K562 (cell line): ENCODE results near the gene PPP1R14C. TPM values are rescaled to one million over a fixed set of nuclear protein-coding genes. Genes with fewer than 3 reads are reported as not detected.

ENCODE experiments used
- ARID1B ChIP-seq: fragments of 450-650 bp; IDR thresholded peaks from 2 replicates; pipeline ENCODE4 v1.6.1; 2016; ENCODE audit warnings: antibody characterized with exemption, mild to moderate bottlenecking, inconsistent platforms
- BDP1 ChIP-seq: IDR thresholded peaks from 3 replicates; pipeline ENCODE4 v1.6.1; 2011; ENCODE audit not compliant: insufficient read length, insufficient read depth
- BMI1 ChIP-seq: fragments of 150-350 bp; IDR thresholded peaks from 2 replicates; pipeline ENCODE4 v1.6.1; 2014; ENCODE audit warnings: low read length
- CC2D1A ChIP-seq: fragments of 450-650 bp; IDR thresholded peaks from 2 replicates; pipeline ENCODE4 v1.6.1; 2017; ENCODE audit warnings: mild to moderate bottlenecking
- GTF2F1 ChIP-seq: IDR thresholded peaks from 2 replicates; pipeline ENCODE4 v1.6.1; 2011; ENCODE audit warnings: low read depth, low read length, improper control_type of control experiment
- HNRNPK ChIP-seq: fragments of 200-400 bp; formaldehyde crosslinking; IDR thresholded peaks from one replicate; pipeline ENCODE4 v1.6.1; 2018; ENCODE audit warnings: mild to moderate bottlenecking, low read depth, low read length; ENCODE audit not compliant: poor library complexity, severe bottlenecking
- HNRNPLL ChIP-seq: fragments of 200-400 bp; formaldehyde crosslinking; IDR thresholded peaks from 2 replicates; pipeline ENCODE4 v1.6.1; 2017; ENCODE audit warnings: low read length, low read depth, mild to moderate bottlenecking; ENCODE audit not compliant: poor library complexity, severe bottlenecking
- KLF16 ChIP-seq: IDR thresholded peaks from 2 replicates; pipeline ENCODE4 v1.6.1; 2016; ENCODE audit warnings: antibody characterized with exemption
- MAFF ChIP-seq: IDR thresholded peaks from 2 replicates; pipeline ENCODE4 v1.6.1; 2012; ENCODE audit warnings: low read length, improper control_type of control experiment
- MAX ChIP-seq: sonication (generic); formaldehyde crosslinking; IDR thresholded peaks from 2 replicates; pipeline ENCODE4 v1.9.0; 2022; ENCODE audit warnings: mild to moderate bottlenecking, missing genetic modification reagents
- MCM5 ChIP-seq: fragments of 450-650 bp; IDR thresholded peaks from 2 replicates; pipeline ENCODE4 v1.6.1; 2016; ENCODE audit warnings: low read depth
- NR2F6 ChIP-seq: fragments of 450-650 bp; formaldehyde crosslinking; IDR thresholded peaks from 2 replicates; pipeline ENCODE4 v1.4.0; 2020; ENCODE audit warnings: mild to moderate bottlenecking
- NUFIP1 ChIP-seq: fragments of 450-650 bp; IDR thresholded peaks from 2 replicates; pipeline ENCODE4 v1.6.1; 2018; ENCODE audit not compliant: partially characterized antibody
- PTTG1 ChIP-seq: fragments of 450-650 bp; IDR thresholded peaks from 2 replicates; pipeline ENCODE4 v1.6.1; 2016; ENCODE audit warnings: low read depth, mild to moderate bottlenecking, missing genetic modification characterization, missing compliant biosample characterization
- SMARCC2 ChIP-seq: fragments of 450-650 bp; IDR thresholded peaks from 2 replicates; pipeline ENCODE4 v1.6.1; 2017; ENCODE audit warnings: antibody characterized with exemption, moderate library complexity, mild to moderate bottlenecking, low read depth
- SRSF1 ChIP-seq: fragments of 200-400 bp; formaldehyde crosslinking; IDR thresholded peaks from 2 replicates; pipeline ENCODE4 v1.6.1; 2017; ENCODE audit warnings: mild to moderate bottlenecking, low read depth, low read length, moderate library complexity
- TAL1 ChIP-seq: fragments of 450-650 bp; IDR thresholded peaks from 2 replicates; pipeline ENCODE4 v1.6.1; 2016; ENCODE audit warnings: mild to moderate bottlenecking
- TFAM ChIP-seq: fragments of 250-450 bp; sonication (Bioruptor Pico); conservative IDR thresholded peaks from 2 replicates; pipeline ENCODE4 v1.5.0; 2021; ENCODE audit warnings: mild to moderate bottlenecking, moderate library complexity
- VEZF1 ChIP-seq: fragments of 200-800 bp; sonication (Bioruptor generic); IDR thresholded peaks from 2 replicates; pipeline ENCODE4 v1.6.1; 2017; ENCODE audit warnings: missing genetic modification characterization, missing compliant biosample characterization
- ZNF354B ChIP-seq: fragments of 250-450 bp; sonication (Bioruptor Pico); IDR thresholded peaks from 2 replicates; pipeline ENCODE4 v1.4.0; 2020
- ZNF778 ChIP-seq: fragments of 450-650 bp; formaldehyde crosslinking; IDR thresholded peaks from 2 replicates; pipeline ENCODE4 v1.4.0; 2020; ENCODE audit warnings: mild to moderate bottlenecking, moderate library complexity
- polyA plus RNA-seq, 8 experiments: library from polyadenylated mRNA; depleted of rRNA in 4 of 8; stranded (reverse) in 5 of 8; unstranded in 3 of 8; fragments of >200 nt; fragmentation: Nextera tagmentation in 2 of 8; fragmentation: Illumina TruSeq in 1 of 8; extraction: Ambion mirVana in 2 of 8; extraction: Trizol in 1 of 8; gene quantifications; 2 replicates each; pipeline versions ENCODE4 v1.2.1 to v1.2.3, GENCODE V29; 2011 to 2014; ENCODE audit warnings: inconsistent platforms in 1 of 8, missing spikeins in 1 of 8
- total RNA-seq, 7 experiments: library from RNA; depleted of rRNA in 6 of 7; stranded (reverse); fragments of >200 nt in 6 of 7; fragmentation: Illumina TruSeq in 2 of 7; extraction: Trizol in 2 of 7; gene quantifications; 2 replicates each; pipeline versions ENCODE4 v1.2.1 to v1.2.3, GENCODE V29; 2011 to 2021; ENCODE audit warnings: low replicate concordance in 1 of 7
- TF ChIP-seq, protein P1 (sequence below), 2 experiments: fragments of 450-650 bp in 1 of 2; sonication (generic) in 1 of 2; formaldehyde crosslinking in 1 of 2; IDR thresholded peaks in 1 of 2; conservative IDR thresholded peaks in 1 of 2; 2 replicates each; pipeline versions ENCODE4 v1.6.1 to v1.8.1; 2016 to 2023; ENCODE audit warnings: mild to moderate bottlenecking in 2 of 2, moderate library complexity in 2 of 2, inconsistent platforms in 1 of 2, missing genetic modification reagents in 1 of 2
- TF ChIP-seq, protein P2 (sequence below): fragments of 450-650 bp; IDR thresholded peaks from 2 replicates; pipeline ENCODE4 v1.6.1; 2017; ENCODE audit warnings: mild to moderate bottlenecking, moderate library complexity
- TF ChIP-seq, protein P3 (sequence below), 2 experiments: fragments of 450-650 bp; conservative IDR thresholded peaks; 2 replicates each; pipeline ENCODE4 v1.6.1; 2017; ENCODE audit warnings: mild to moderate bottlenecking in 2 of 2, moderate library complexity in 2 of 2

PPP1R14C gene
- total and polyA plus RNA-seq, 9 of the 15 experiments (the other 6 are each of a cell fraction or from before 2014, with no cell fraction given) = 4.5 to 16.6 (median 11.9) TPM

DNA sequence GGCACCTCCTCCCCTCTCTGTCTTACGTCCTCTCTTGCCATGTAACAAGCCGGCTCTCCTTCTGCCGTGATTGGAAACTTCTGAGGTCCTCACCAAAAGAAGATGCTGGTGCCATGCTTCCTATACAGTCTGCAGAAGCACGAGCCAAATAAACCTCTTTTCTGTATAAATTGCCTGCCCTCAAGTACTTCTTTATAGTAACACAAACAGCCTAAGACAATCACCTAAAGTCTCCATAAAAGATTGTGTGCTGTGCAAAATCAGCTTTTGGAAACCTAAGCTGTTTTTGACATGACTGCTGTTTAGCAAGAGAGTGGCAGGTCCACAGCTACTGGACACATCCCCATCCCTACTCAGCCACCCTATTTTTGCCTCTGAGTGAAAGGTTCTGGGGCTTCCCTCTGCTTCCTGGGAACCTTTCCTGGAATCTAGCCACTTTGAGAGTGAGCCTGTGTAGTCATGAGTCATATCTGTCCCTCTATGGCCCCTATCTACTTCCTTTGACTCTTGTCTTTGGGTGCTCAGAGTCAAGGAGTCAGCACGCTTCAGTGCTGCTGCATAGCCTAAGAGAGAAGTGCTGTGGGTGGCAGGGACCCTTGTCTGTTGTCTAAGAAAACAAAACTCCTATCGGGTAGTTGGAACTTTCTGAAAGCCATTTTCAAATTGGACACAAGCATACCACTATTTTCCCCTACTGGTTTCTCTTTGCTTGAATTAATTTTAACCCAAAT, 110.0 kb downstream of the PPP1R14C start (continued):
- TF ChIP-seq MAX = no peak
- TF ChIP-seq BMI1 = no peak
- TF ChIP-seq TAL1 = no peak
- TF ChIP-seq KLF16 = no peak
- no peak for TF ChIP-seq ZNF354B
- no peak for TF ChIP-seq MCM5
- no peak for TF ChIP-seq TFAM (CRISPR knock-in tag)
- TF ChIP-seq, protein P1, sequence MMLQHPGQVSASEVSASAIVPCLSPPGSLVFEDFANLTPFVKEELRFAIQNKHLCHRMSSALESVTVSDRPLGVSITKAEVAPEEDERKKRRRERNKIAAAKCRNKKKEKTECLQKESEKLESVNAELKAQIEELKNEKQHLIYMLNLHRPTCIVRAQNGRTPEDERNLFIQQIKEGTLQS (IDR thresholded peaks at IDR 0.05) = peak; percentile 92
- TF ChIP-seq, protein P1 (CRISPR knock-in tag; conservative IDR thresholded peaks at IDR 0.05) = no peak
- TF ChIP-seq NR2F6 (CRISPR knock-in tag) = no peak
- no peak for TF ChIP-seq NUFIP1
- TF ChIP-seq SMARCC2 = no peak
- TF ChIP-seq ARID1B = peak; percentile 86
- no peak for TF ChIP-seq MAFF
- 0 out of 2 replicates have a peak, but pooled peaks have one; percentile 11 for TF ChIP-seq VEZF1 (CRISPR knock-in tag)
- no peak for TF ChIP-seq CC2D1A
- no peak for TF ChIP-seq BDP1
- TF ChIP-seq, protein P2, sequence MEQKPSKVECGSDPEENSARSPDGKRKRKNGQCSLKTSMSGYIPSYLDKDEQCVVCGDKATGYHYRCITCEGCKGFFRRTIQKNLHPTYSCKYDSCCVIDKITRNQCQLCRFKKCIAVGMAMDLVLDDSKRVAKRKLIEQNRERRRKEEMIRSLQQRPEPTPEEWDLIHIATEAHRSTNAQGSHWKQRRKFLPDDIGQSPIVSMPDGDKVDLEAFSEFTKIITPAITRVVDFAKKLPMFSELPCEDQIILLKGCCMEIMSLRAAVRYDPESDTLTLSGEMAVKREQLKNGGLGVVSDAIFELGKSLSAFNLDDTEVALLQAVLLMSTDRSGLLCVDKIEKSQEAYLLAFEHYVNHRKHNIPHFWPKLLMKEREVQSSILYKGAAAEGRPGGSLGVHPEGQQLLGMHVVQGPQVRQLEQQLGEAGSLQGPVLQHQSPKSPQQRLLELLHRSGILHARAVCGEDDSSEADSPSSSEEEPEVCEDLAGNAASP = no peak
- TF ChIP-seq ZNF778 (CRISPR knock-in tag) = no peak
- no peak for TF ChIP-seq HNRNPK
- no peak for TF ChIP-seq HNRNPLL
- TF ChIP-seq PTTG1 (tag) = no peak
- no peak for TF ChIP-seq SRSF1
- TF ChIP-seq, protein P3, sequence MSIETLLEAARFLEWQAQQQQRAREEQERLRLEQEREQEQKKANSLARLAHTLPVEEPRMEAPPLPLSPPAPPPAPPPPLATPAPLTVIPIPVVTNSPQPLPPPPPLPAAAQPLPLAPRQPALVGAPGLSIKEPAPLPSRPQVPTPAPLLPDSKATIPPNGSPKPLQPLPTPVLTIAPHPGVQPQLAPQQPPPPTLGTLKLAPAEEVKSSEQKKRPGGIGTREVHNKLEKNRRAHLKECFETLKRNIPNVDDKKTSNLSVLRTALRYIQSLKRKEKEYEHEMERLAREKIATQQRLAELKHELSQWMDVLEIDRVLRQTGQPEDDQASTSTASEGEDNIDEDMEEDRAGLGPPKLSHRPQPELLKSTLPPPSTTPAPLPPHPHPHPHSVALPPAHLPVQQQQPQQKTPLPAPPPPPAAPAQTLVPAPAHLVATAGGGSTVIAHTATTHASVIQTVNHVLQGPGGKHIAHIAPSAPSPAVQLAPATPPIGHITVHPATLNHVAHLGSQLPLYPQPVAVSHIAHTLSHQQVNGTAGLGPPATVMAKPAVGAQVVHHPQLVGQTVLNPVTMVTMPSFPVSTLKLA (conservative IDR thresholded peaks at IDR 0.05) = 0 out of 4 replicates have a peak, but pooled peaks of 1 of the 2 experiments have one; percentile 13
- no peak for TF ChIP-seq GTF2F1
